Astrocyte (in vitro differentiated cells and primary cell): ENCODE data around the gene HDAC3. TPM values are rescaled to one million over a fixed set of nuclear protein-coding genes. Genes with fewer than 3 reads are reported as not detected.

Experiments
- DNase-seq: peaks from one replicate; pipeline ENCODE4 v3.0.0-alpha.2; 2010; ENCODE audit warnings: low read depth
- FAIRE-seq: peaks from 2 replicates; lab custom pipeline; 2011; peaks lifted over from hg19 to GRCh38; lab: Jason Lieb, UNC
- H2AFZ ChIP-seq: 2 replicates; pipeline ENCODE4 v1.6.0; 2012; ENCODE audit warnings: low read depth, low read length, inconsistent platforms
- H3K27ac ChIP-seq: 2 replicates; pipeline ENCODE4 v1.5.1; 2011; ENCODE audit warnings: low read depth, low read length, inconsistent platforms
- H3K27me3 ChIP-seq: 2 replicates; pipeline ENCODE4 v1.6.0; 2011; ENCODE audit warnings: low read length, inconsistent platforms; ENCODE audit not compliant: insufficient read depth
- H3K36me3 ChIP-seq: 2 replicates; pipeline ENCODE4 v1.5.1; 2011; ENCODE audit warnings: low read length, inconsistent platforms; ENCODE audit not compliant: insufficient read depth
- H3K4me1 ChIP-seq: 2 replicates; pipeline ENCODE4 v1.5.1; 2011; ENCODE audit warnings: low read length, inconsistent platforms; ENCODE audit not compliant: insufficient read depth
- H3K4me2 ChIP-seq: 2 replicates; pipeline ENCODE4 v1.6.0; 2012; ENCODE audit warnings: low read length, inconsistent platforms
- H3K4me3 ChIP-seq: 2 replicates; pipeline ENCODE4 v1.5.1; 2011; ENCODE audit warnings: low read depth, mild to moderate bottlenecking, low read length, inconsistent platforms; ENCODE audit not compliant: insufficient read depth
- H3K79me2 ChIP-seq: 2 replicates; pipeline ENCODE4 v1.6.0; 2012; ENCODE audit warnings: mild to moderate bottlenecking, low read length, inconsistent platforms; ENCODE audit not compliant: insufficient read depth
- H3K9ac ChIP-seq: 2 replicates; pipeline ENCODE4 v1.6.0; 2012; ENCODE audit warnings: mild to moderate bottlenecking, low read length, inconsistent platforms
- H3K9me3 ChIP-seq: 2 replicates; pipeline ENCODE4 v1.5.1; 2012; ENCODE audit warnings: low read depth, mild to moderate bottlenecking, low read length, inconsistent platforms; ENCODE audit not compliant: insufficient read depth
- H4K20me1 ChIP-seq: 2 replicates; pipeline ENCODE4 v1.6.0; 2012; ENCODE audit warnings: low read length, inconsistent platforms; ENCODE audit not compliant: insufficient read depth
- H3K27ac Mint-ChIP-seq: one replicate; pipeline ENCODE4 v1.8.0; 2021; ENCODE audit warnings: mild to moderate bottlenecking, mixed read lengths; ENCODE audit not compliant: unreplicated experiment
- H3K27me3 Mint-ChIP-seq: one replicate; pipeline ENCODE4 v1.8.0; 2021; ENCODE audit warnings: low read depth, mixed read lengths; ENCODE audit not compliant: unreplicated experiment
- H3K36me3 Mint-ChIP-seq: one replicate; pipeline ENCODE4 v1.8.0; 2021; ENCODE audit warnings: low read depth, mixed read lengths; ENCODE audit not compliant: unreplicated experiment
- H3K4me1 Mint-ChIP-seq: one replicate; pipeline ENCODE4 v1.8.0; 2021; ENCODE audit warnings: low read depth, mixed read lengths; ENCODE audit not compliant: unreplicated experiment
- H3K4me3 Mint-ChIP-seq: one replicate; pipeline ENCODE4 v1.8.0; 2021; ENCODE audit warnings: mild to moderate bottlenecking, moderate library complexity, mixed read lengths; ENCODE audit not compliant: unreplicated experiment
- H3K9me3 Mint-ChIP-seq: one replicate; pipeline ENCODE4 v1.8.0; 2021; ENCODE audit warnings: mild to moderate bottlenecking, mixed read lengths; ENCODE audit not compliant: unreplicated experiment
- CTCF ChIP-seq: IDR thresholded peaks from 2 replicates; pipeline ENCODE4 v1.5.1; 2011; ENCODE audit warnings: low read depth, mild to moderate bottlenecking, inconsistent platforms, low read length, moderate library complexity; ENCODE audit not compliant: insufficient read depth
- EZH2 ChIP-seq: IDR thresholded peaks from 2 replicates; pipeline ENCODE4 v1.6.1; 2012; ENCODE audit warnings: mild to moderate bottlenecking, low read length, inconsistent platforms; ENCODE audit not compliant: insufficient read depth
- total RNA-seq: library from RNA; stranded (reverse); gene quantifications from 2 replicates; pipeline ENCODE4 v1.2.1, GENCODE V29; 2021

HDAC3 gene
- total RNA-seq, 1 donor from 2014 or later, result 63.8 TPM

- no peak overlapping the region for H3K27ac Mint-ChIP-seq
- H4K20me1 ChIP-seq, result no peaks in the 10 kb centered on the region
- no peaks in the 10 kb centered on the region for H3K9me3 Mint-ChIP-seq
- peaks cover 11% of the 10 kb centered on the region for H3K4me1 ChIP-seq
- no peak overlapping the region for H3K4me3 Mint-ChIP-seq
- H3K4me2 ChIP-seq, result no peak overlapping the region
- H3K79me2 ChIP-seq, result no peaks in the 10 kb centered on the region
- peaks cover 11% of the 10 kb centered on the region for H3K4me1 Mint-ChIP-seq
- no peak overlapping the region for H3K27ac ChIP-seq
- no peak overlapping the region for H2AFZ ChIP-seq
- H3K9ac ChIP-seq, result no peak overlapping the region
- H3K27me3 ChIP-seq, result no peaks in the 10 kb centered on the region
- peaks cover 15% of the 10 kb centered on the region for H3K36me3 Mint-ChIP-seq
- H3K4me3 ChIP-seq, result no peak overlapping the region
- no peak for TF ChIP-seq CTCF
- TF ChIP-seq EZH2, result no peak
- no peaks in the 10 kb centered on the region for H3K9me3 ChIP-seq
- DNase-seq (no peak), FAIRE-seq (no peak)
- H3K27me3 Mint-ChIP-seq, result no peaks in the 10 kb centered on the region
- peaks cover 4% of the 10 kb centered on the region for H3K36me3 ChIP-seq
Observed at GRCh38 chr5:141672841-141673813, 36.5 kb upstream of the HDAC3 start.

GRCh38 chr5:141672071-141672840 lies 35.6 kb upstream of the HDAC3 start:
- H3K4me3 Mint-ChIP-seq, result no peak overlapping the region
- H3K9me3 Mint-ChIP-seq, result no peaks in the 10 kb centered on the region
- Histone ChIP-seq H3K79me2 (no peaks in the 10 kb centered on the region), H3K27ac (no peak overlapping the region), H3K4me3 (no peak overlapping the region), H3K9me3 (no peaks in the 10 kb centered on the region), H3K4me1 (peaks cover 11% of the 10 kb centered on the region), H2AFZ (no peak overlapping the region), H3K4me2 (no peak overlapping the region), H3K9ac (no peak overlapping the region), H3K27me3 (no peaks in the 10 kb centered on the region), H3K36me3 (peaks cover 4% of the 10 kb centered on the region), H4K20me1 (no peaks in the 10 kb centered on the region)
- H3K36me3 Mint-ChIP-seq, result peaks cover 15% of the 10 kb centered on the region
- H3K27me3 Mint-ChIP-seq, result no peaks in the 10 kb centered on the region
- no peak overlapping the region for H3K27ac Mint-ChIP-seq
- TF ChIP-seq CTCF, result no peak
- no peak for TF ChIP-seq EZH2
- DNase-seq (no peak), FAIRE-seq (no peak)
- H3K4me1 Mint-ChIP-seq, result peaks cover 11% of the 10 kb centered on the region
